Large intestine (tissue), 3 donors: Measurements from ENCODE around the gene FUT8. TPM values are rescaled to one million over a fixed set of nuclear protein-coding genes. Genes with fewer than 3 reads are reported as not detected.

ENCODE experiments used
- DNase-seq, 2 donors: peaks; one replicate each; pipeline versions ENCODE4 v3.0.0 to v3.0.0-alpha.2; 2013
- H3K27ac ChIP-seq: one replicate; pipeline ENCODE4 v1.5.1; 2013; ENCODE audit warnings: low read length
- H3K27me3 ChIP-seq: 2 replicates; pipeline ENCODE4 v1.6.1; 2013; ENCODE audit warnings: low read length; ENCODE audit not compliant: control insufficient read depth, insufficient read depth
- H3K36me3 ChIP-seq: 2 replicates; pipeline ENCODE4 v1.6.1; 2013; ENCODE audit warnings: low read length; ENCODE audit not compliant: control insufficient read depth, insufficient read depth
- H3K4me1 ChIP-seq: one replicate; pipeline ENCODE4 v1.6.1; 2013; ENCODE audit warnings: low read length; ENCODE audit not compliant: control insufficient read depth, insufficient read depth
- H3K4me3 ChIP-seq: one replicate; pipeline ENCODE4 v1.5.1; 2013; ENCODE audit warnings: low read length
- H3K9me3 ChIP-seq: one replicate; pipeline ENCODE4 v1.6.1; 2013; ENCODE audit warnings: mild to moderate bottlenecking, low read depth, low read length, moderate library complexity; ENCODE audit not compliant: control insufficient read depth
- WGBS: methylation state at CpG from one replicate; pipeline ENCODE4 v1.1.5; 2013; ENCODE audit warnings: low lambda C conversion rate; ENCODE audit not compliant: insufficient coverage; 5-methylcytosine and 5-hydroxymethylcytosine counted together
- polyA plus RNA-seq: library from polyadenylated mRNA; unstranded; fragments of 120-200 nt; gene quantifications from one replicate; pipeline ENCODE4 v1.2.1, GENCODE V29; 2013

The FUT8 gene
- polyA plus RNA-seq, 1 donor: 53.7 TPM

DNA sequence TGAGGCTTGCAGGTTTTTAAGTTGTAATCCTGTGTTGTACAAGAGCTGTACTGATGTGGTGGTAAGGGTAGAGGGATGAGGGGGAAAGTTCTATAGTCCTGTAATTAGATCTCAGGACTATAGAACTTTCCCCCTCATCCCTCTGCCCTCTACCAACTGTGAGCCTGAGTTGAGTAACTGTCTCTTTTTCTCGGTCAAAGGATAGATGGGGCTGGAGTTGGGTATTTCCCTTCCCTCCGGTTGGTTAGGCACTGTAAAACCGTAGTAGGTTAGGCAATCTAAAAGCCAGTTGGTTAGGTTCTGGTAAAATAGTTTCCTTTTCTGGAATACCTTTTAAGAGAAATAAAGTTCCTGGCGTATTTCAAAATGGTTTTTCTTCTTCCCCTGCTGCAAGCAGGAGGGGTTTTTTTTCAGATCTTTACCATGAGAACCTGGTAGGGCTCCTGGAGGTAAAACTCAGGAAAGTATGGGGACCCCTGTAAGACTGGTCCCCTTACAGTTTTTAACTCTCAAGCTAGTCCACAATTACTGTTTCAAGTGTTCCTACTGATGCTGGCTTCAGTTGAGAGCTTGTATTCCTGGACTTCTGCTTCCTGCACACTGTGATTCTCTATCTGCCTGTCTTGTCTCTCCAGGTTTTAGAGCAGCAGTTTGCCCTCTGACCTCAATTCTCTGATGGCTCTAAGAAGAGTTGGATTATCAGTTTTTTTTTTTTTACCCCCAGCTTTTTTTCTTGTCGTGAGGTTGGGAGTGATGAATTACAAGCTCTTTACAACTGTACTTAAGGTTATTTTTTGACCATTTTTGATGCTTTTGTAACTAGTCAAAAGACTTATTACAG, 58.7 kb downstream of the FUT8 start:
- Histone ChIP-seq H3K27me3 (no peaks in the 10 kb centered on the region), H3K27ac (no peak overlapping the region), H3K36me3 (peaks cover 6% of the 10 kb centered on the region), H3K9me3 (no peaks in the 10 kb centered on the region), H3K4me3 (no peak overlapping the region), H3K4me1 (no peaks in the 10 kb centered on the region)
- DNase-seq: no peak
- 50% methylated on average over 2 of the region's 5 CpGs for WGBS

GRCh38 chr14:65472189-65472588, 59.7 kb downstream of the FUT8 start:
- no peak for DNase-seq
- no peak overlapping the region for H3K4me3 ChIP-seq

DNA sequence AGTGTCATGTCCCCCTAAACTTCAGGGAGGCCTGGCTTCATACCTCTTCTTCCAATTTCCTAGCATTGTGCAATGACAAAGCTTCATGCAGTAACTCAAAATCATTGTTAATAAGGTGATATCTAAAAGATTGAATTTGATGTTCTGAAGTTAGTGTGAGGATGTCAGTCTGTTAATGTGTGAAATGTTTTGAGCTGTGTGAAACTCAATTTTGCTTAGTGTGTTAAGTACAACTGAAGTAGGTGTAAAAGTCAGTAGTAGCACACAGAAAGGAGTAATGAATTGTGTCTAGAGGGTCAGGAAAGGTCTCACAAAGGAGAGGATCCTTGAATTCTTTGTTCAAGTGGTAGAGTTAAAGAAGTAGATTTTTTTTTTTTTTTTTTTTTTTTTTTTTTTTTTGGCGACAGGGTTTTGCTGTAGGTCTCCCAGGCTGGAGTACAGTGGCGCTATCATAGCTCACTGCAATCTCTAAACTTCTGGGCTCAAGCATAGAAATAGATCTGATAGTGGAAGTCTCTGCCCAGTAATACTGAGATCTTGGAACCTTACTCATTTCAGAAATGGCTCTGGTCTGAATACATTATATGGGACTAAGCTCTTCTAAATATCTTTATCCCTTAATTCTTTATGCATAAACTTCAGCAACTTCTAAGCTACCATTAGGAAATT, 63.9 kb downstream of the FUT8 start:
- no peak for DNase-seq
- Histone ChIP-seq H3K9me3 (no peaks in the 10 kb centered on the region), H3K4me3 (no peak overlapping the region), H3K4me1 (no peaks in the 10 kb centered on the region), H3K27me3 (no peaks in the 10 kb centered on the region), H3K36me3 (no peaks in the 10 kb centered on the region), H3K27ac (no peak overlapping the region)
- WGBS: no CpG with 5 or more reads among the region's 2 CpGs

More at GRCh38 chr14:65472189-65472588, 59.7 kb downstream of the FUT8 start:
- H3K4me1 ChIP-seq: no peaks in the 10 kb centered on the region
- no peaks in the 10 kb centered on the region for H3K9me3 ChIP-seq
- no peak overlapping the region for H3K27ac ChIP-seq
- H3K27me3 ChIP-seq: no peaks in the 10 kb centered on the region
- H3K36me3 ChIP-seq: peaks cover 6% of the 10 kb centered on the region

DNA sequence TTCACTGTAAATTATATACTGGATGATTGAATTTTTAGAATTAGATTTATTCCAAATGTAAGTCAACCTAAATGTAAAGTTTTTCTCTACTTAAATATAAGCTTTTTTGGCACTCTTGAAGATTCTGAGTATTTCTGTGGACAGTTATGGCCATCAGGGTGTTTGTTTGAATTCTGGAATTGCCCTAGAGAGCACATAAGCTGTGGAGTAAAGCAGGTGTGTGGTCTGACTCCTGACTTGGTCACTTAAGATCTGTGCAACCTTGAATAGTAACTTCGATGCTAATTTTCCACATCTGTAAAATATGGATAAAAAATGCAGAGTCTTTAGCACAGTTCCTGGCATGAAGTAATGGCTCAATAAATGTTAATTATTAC, 64.4 kb downstream of the FUT8 start:
- WGBS: no CpG with 5 or more reads among the region's 1 CpG
- no peaks in the 10 kb centered on the region for H3K27me3 ChIP-seq
- H3K36me3 ChIP-seq: no peaks in the 10 kb centered on the region
- no peaks in the 10 kb centered on the region for H3K4me1 ChIP-seq
- DNase-seq: no peak
- no peak overlapping the region for H3K27ac ChIP-seq
- H3K9me3 ChIP-seq: no peaks in the 10 kb centered on the region
- H3K4me3 ChIP-seq: no peak overlapping the region

- Histone ChIP-seq H3K4me1 (no peaks in the 10 kb centered on the region), H3K27ac (no peak overlapping the region), H3K27me3 (no peaks in the 10 kb centered on the region), H3K4me3 (no peak overlapping the region), H3K36me3 (no peaks in the 10 kb centered on the region), H3K9me3 (no peaks in the 10 kb centered on the region)
- no peak for DNase-seq
- 100% methylated on average over 2 of the region's 4 CpGs for WGBS
Observed at GRCh38 chr14:65478017-65478416, 65.5 kb downstream of the FUT8 start.

DNA sequence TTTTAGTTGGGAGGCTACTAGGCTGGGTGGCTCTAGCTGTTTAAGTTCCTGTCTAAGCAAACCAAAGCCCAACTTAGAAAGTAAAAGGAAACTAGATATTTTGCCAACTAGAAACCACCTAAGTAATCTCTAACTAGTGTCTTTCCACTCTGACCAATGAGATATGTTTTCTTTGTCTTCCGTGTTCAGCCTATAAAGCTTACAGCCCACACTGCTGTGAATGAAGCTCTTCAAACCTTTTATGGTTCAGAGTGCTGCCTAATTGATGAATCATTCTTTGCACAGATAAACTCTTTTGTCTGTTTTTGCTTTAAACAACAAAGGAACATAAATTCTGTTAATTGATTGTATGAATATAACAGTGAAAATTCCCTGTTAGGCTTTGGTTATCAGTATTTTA, 66.1 kb downstream of the FUT8 start:
- Histone ChIP-seq H3K4me1 (no peaks in the 10 kb centered on the region), H3K27ac (no peak overlapping the region), H3K4me3 (no peak overlapping the region), H3K27me3 (no peaks in the 10 kb centered on the region), H3K9me3 (no peaks in the 10 kb centered on the region), H3K36me3 (no peaks in the 10 kb centered on the region)
- no peak for DNase-seq
- no CpG with 5 or more reads among the region's 1 CpG for WGBS

- no peak for DNase-seq
- H3K27ac ChIP-seq: no peak overlapping the region
- no peaks in the 10 kb centered on the region for H3K4me1 ChIP-seq
- H3K36me3 ChIP-seq: no peaks in the 10 kb centered on the region
- H3K9me3 ChIP-seq: no peaks in the 10 kb centered on the region
- WGBS: 86% methylated on average over 1 of the region's 2 CpGs
- H3K27me3 ChIP-seq: no peaks in the 10 kb centered on the region
- no peak overlapping the region for H3K4me3 ChIP-seq
Observed at GRCh38 chr14:65479386-65479785, 66.9 kb downstream of the FUT8 start.

DNA sequence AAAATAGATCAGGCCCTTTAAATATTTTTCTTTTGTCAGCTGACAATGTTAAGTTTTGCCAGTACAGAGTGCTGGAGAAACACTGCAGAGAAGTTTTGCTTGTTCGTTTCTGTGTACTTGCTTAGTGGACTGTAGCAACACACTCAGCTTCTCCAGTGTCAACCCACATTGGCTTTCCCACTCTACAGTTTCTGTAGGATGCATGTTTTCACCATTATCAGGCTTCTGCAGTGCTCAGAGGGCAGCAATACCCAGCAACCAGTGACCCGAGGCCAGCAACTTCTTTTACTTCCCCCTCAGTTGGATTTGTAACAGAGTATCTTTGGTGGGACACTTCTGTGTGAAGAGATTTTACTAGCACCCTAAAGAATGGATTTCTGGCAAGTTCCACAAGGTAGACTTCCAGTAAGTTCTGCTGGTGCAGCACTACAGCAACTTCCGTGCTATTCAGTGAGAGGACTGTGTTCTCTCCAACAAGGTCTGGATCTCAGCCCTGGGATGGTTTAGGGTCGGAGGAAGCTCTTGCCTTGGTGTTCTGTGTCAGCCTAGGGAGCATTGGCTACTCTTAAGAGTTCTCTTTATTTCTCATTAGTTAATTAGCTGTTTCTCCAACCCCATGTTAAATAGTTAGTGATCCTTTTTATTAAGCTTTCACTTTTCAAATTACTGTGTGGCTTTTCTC, 70.4 kb downstream of the FUT8 start:
- Histone ChIP-seq H3K4me1 (no peaks in the 10 kb centered on the region), H3K4me3 (no peak overlapping the region), H3K9me3 (no peaks in the 10 kb centered on the region), H3K27me3 (no peaks in the 10 kb centered on the region), H3K36me3 (no peaks in the 10 kb centered on the region), H3K27ac (no peak overlapping the region)
- WGBS: no CpG with 5 or more reads among the region's 4 CpGs
- DNase-seq: no peak

DNA sequence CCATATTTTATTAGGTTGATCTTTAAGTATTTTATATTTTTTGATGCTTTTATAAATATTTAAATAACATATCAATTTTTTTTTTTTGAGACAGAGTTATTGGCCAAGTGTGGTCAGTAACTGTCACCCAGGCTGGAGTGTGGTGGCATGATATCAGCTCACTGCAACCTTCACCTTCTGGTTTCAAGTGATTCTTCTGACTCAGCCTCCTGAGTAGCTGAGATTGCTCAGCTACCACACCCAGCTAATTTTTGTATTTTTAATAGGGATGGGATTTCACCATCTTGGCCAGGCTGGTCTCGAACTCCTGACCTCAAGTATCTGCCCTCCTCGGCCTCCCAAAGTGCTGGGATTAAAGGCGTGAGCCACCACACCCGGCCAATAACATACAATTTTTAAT, 71.1 kb downstream of the FUT8 start:
- H3K4me3 ChIP-seq: no peak overlapping the region
- no CpG with 5 or more reads among the region's 4 CpGs for WGBS
- H3K27me3 ChIP-seq: no peaks in the 10 kb centered on the region
- no peak for DNase-seq
- no peaks in the 10 kb centered on the region for H3K36me3 ChIP-seq
- H3K9me3 ChIP-seq: no peaks in the 10 kb centered on the region
- H3K4me1 ChIP-seq: no peaks in the 10 kb centered on the region
- H3K27ac ChIP-seq: no peak overlapping the region

GRCh38 chr14:65485516-65485915, 73.0 kb downstream of the FUT8 start:
- H3K4me1 ChIP-seq: no peaks in the 10 kb centered on the region
- H3K27ac ChIP-seq: no peak overlapping the region
- no peaks in the 10 kb centered on the region for H3K27me3 ChIP-seq
- no peak for DNase-seq
- H3K9me3 ChIP-seq: no peaks in the 10 kb centered on the region
- no peaks in the 10 kb centered on the region for H3K36me3 ChIP-seq
- H3K4me3 ChIP-seq: no peak overlapping the region
- 74% methylated on average over 3 of the region's 3 CpGs for WGBS
